ENCODE results near the gene HINT2.
A peak's percentile ranks its signal among the peaks of the same experiment; 100 is the strongest.

The HINT2 gene

GRCh38 chr9:35790385-35791296, 24.2 kb downstream of the HINT2 start:
- DNase-seq (ENCODE audit: extremely low spot score) = peak; percentile 85
- POLR2A ChIA-PET = no interaction called here
- peak; percentile 67 for TF ChIP-seq CTCF (IDR thresholded peaks at IDR 0.05; ENCODE audit: control extremely low read depth, extremely low read depth, low read depth, missing control alignments)
- CTCF ChIA-PET = interaction anchor here (0.7 to 4.1 kb wide), 40 partner anchors 8 to 187 kb away, joined by 3 to 72 read pairs (median 6); partner anchors contain the start of genes FAM221B, HINT2, MSMP and SPAG8

DNA sequence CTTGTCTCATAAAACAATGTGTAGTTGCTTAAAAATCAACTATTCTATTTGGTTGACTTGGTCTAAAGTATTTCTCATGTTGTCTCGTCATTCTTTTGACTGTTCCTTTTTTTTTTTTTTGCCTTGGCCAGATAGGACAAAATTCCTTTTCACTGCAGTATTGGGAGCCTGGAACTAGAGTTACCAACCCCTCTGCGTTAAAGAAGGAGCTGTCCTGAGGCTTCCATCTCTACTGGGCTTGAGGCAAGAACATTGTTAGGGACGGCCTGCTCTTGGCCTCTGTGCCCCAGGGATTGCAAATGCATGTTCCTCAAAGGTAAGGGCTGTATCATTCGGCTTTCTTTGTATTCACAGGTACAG, 24.8 kb downstream of the HINT2 start:
- no peak for DNase-seq (ENCODE audit: extremely low spot score)
- no peak for TF ChIP-seq CTCF (IDR thresholded peaks at IDR 0.05; ENCODE audit: control extremely low read depth, extremely low read depth, low read depth, missing control alignments)
- ChIA-PET CTCF (interaction anchor here (0.7 to 4.1 kb wide), 39 partner anchors 8 to 186 kb away, joined by 3 to 72 read pairs (median 6); partner anchors contain the start of genes FAM221B, HINT2, MSMP and SPAG8), POLR2A (no interaction called here)

DNA sequence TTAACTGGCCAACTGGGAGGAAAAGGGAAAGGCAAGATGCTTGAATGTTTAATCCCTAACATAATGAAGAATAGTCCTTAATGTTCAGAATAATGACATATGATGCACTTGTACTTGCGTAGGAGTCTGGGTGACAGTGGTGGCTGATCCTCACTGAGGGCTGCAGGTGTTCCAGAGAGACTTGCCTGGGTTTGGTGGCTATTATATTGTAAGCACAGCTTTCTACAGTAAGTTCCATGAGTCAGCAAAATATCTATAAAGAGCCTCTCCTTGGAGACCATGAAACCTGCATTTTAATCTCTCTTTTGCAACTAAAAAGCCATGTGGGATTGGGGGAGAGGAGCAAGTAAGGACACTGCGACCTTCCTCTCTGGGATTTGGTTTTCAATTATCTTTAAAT, 25.3 kb downstream of the HINT2 start:
- CTCF ChIA-PET = interaction anchor here (0.7 to 4.1 kb wide), 38 partner anchors 7 to 141 kb away, joined by 3 to 72 read pairs (median 6); partner anchors contain the start of genes HINT2, MSMP and SPAG8
- no peak for TF ChIP-seq CTCF (IDR thresholded peaks at IDR 0.05; ENCODE audit: control extremely low read depth, extremely low read depth, low read depth, missing control alignments)

DNA sequence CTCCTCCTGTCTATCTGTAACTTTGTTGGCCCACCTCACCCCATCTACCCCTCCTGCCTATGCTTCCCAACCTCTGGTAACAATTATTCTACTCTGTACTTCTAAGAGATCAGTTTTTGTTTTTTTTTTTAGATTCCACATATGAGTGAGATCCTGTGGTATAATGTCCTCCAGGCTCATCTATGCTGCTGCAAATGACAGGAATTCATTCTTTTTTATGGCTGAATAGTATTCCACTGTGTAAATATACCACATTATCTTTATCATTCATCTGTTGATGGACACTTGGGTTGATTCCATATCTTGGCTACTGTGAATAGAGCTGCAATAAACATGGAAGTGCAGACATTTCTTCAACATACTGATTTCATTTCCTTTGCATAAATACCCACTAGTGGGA, 31.4 kb downstream of the HINT2 start:
- ChIA-PET CTCF (interaction anchor here (1.0 to 1.6 kb wide), 3 partner anchors 11 to 42 kb away, joined by 3 to 4 read pairs (median 3); no protein-coding TSS in a partner anchor), POLR2A (no interaction called here)
- DNase-seq (ENCODE audit: extremely low spot score) = no peak
- TF ChIP-seq CTCF (IDR thresholded peaks at IDR 0.05; ENCODE audit: control extremely low read depth, extremely low read depth, low read depth, missing control alignments) = no peak

More for the DNA sequence above, 25.3 kb downstream of the HINT2 start:
- POLR2A ChIA-PET = no interaction called here
- DNase-seq (ENCODE audit: extremely low spot score) = no peak

GRCh38 chr9:35781066-35781465, 33.8 kb downstream of the HINT2 start:
- CTCF ChIA-PET = interaction anchor here (0.9 to 4.0 kb wide), 3 partner anchors 8 to 45 kb away, joined by 3 to 33 read pairs (median 6); no protein-coding TSS in a partner anchor
- no peak for TF ChIP-seq CTCF (IDR thresholded peaks at IDR 0.05; ENCODE audit: control extremely low read depth, extremely low read depth, low read depth, missing control alignments)
- POLR2A ChIA-PET = interaction anchor here (0.7 kb wide), 1 partner anchor 709 kb away, joined by 5 read pairs; no protein-coding TSS in a partner anchor
- no peak for DNase-seq (ENCODE audit: extremely low spot score)

DNA sequence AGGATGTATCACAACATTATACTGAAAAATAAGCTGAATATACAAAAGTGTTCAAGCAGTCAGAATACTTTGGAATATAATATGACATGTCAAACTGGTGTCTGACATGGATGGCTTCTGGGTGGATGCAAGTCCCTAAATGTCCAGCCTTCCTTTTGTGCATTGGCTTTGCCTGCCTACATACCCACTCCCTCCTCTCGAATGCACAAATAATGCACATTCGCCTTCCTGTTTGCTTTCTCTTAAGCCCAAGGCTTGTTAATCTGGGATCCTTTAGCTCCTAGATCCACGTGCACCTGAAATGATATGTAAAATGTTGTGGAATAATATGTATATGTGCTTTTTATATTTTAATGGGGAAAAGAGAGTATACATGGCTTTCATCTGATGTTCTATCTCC, 36.3 kb downstream of the HINT2 start:
- TF ChIP-seq CTCF (IDR thresholded peaks at IDR 0.05; ENCODE audit: control extremely low read depth, extremely low read depth, low read depth, missing control alignments) = no peak
- POLR2A ChIA-PET = no interaction called here
- no peak for DNase-seq (ENCODE audit: extremely low spot score)
- CTCF ChIA-PET = interaction anchor here (0.8 to 4.0 kb wide), 5 partner anchors 11 to 175 kb away, joined by 3 to 33 read pairs (median 4); no protein-coding TSS in a partner anchor

Data from GM10248 (cell line).